Measurements from ENCODE around the gene FOXN3. TPM values are rescaled to one million over a fixed set of nuclear protein-coding genes. Genes with fewer than 3 reads are reported as not detected.

Gene FOXN3
- total and polyA plus RNA-seq, 10 of the 15 experiments (the other 5 are each of a cell fraction or from before 2014, with no cell fraction given): 4.5 to 68.9 (median 29.7) TPM

DNA sequence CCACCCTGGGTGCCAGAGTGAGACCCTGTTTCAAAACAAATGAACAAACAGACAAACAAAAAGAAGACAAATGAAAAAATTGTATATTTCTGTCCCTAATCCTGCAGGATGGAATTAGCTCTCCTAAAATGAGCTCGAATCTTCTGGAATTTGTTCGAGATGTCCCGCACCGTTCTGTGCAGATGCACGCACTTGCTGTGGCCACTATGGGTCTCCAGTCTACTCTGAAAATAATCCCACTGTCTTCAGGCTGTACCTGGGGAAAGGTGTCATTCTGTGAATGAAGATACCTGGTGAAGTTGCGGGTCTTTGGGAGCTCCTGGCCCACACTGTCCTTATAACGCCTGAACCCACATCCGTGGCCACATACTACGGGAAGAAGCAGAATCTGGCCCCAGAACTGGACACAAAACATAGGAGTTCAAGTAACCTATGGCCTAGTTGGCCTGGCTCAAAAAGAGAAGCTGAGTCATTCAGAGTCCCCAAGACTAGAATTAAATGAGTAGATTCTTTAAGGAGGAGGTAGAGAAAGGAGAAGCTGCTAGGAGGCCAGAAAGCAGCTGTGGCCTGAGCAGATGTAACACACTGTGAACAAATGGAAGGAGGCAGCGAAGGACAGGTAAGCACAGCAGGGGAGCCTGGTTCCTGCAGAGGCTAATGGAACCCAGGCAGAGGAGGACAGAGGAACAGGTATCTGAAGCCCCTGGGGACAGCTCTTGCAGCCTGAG, 108.6 kb downstream of the FOXN3 start (continued):
- TF ChIP-seq MEF2B (IDR thresholded peaks at IDR 0.05; ENCODE audit: partially characterized antibody, poor library complexity, severe bottlenecking): no peak
- 0 out of 2 replicates have a peak, but pooled peaks have one; percentile 54 for TF ChIP-seq PML (IDR thresholded peaks at IDR 0.05; ENCODE audit: low read length)
- no peak for TF ChIP-seq ZSCAN29 (IDR thresholded peaks at IDR 0.05)
- TF ChIP-seq, protein P1, sequence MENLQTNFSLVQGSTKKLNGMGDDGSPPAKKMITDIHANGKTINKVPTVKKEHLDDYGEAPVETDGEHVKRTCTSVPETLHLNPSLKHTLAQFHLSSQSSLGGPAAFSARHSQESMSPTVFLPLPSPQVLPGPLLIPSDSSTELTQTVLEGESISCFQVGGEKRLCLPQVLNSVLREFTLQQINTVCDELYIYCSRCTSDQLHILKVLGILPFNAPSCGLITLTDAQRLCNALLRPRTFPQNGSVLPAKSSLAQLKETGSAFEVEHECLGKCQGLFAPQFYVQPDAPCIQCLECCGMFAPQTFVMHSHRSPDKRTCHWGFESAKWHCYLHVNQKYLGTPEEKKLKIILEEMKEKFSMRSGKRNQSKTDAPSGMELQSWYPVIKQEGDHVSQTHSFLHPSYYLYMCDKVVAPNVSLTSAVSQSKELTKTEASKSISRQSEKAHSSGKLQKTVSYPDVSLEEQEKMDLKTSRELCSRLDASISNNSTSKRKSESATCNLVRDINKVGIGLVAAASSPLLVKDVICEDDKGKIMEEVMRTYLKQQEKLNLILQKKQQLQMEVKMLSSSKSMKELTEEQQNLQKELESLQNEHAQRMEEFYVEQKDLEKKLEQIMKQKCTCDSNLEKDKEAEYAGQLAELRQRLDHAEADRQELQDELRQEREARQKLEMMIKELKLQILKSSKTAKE (IDR thresholded peaks at IDR 0.05; ENCODE audit: low read depth, poor library complexity, severe bottlenecking): no peak
- no peak for TF ChIP-seq TBL1XR1 (IDR thresholded peaks at IDR 0.05; ENCODE audit: low read depth, low read length)
- TF ChIP-seq, protein P2, sequence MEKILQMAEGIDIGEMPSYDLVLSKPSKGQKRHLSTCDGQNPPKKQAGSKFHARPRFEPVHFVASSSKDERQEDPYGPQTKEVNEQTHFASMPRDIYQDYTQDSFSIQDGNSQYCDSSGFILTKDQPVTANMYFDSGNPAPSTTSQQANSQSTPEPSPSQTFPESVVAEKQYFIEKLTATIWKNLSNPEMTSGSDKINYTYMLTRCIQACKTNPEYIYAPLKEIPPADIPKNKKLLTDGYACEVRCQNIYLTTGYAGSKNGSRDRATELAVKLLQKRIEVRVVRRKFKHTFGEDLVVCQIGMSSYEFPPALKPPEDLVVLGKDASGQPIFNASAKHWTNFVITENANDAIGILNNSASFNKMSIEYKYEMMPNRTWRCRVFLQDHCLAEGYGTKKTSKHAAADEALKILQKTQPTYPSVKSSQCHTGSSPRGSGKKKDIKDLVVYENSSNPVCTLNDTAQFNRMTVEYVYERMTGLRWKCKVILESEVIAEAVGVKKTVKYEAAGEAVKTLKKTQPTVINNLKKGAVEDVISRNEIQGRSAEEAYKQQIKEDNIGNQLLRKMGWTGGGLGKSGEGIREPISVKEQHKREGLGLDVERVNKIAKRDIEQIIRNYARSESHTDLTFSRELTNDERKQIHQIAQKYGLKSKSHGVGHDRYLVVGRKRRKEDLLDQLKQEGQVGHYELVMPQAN (conservative IDR thresholded peaks at IDR 0.05): no peak
- peak; percentile 29; the same call in 1 of the 2 replicates for TF ChIP-seq MTA3 (IDR thresholded peaks at IDR 0.05; ENCODE audit: borderline replicate concordance, low read length)
- TF ChIP-seq ASH2L (IDR thresholded peaks at IDR 0.05; ENCODE audit: borderline replicate concordance, low read depth): no peak
- no peak for TF ChIP-seq EED (IDR thresholded peaks at IDR 0.05; ENCODE audit: low read depth)
- TF ChIP-seq STAT3 (IDR thresholded peaks at IDR 0.05; ENCODE audit: low read depth, low read length): no peak
- no peak for TF ChIP-seq BHLHE40 (IDR thresholded peaks at IDR 0.05; ENCODE audit: borderline replicate concordance in 1 of 2, low read depth in 2 of 2, low read length in 1 of 2)
- no peak for TF ChIP-seq ETV6 (conservative IDR thresholded peaks at IDR 0.05 in 1 of 2, IDR thresholded peaks at IDR 0.05 in 1 of 2; ENCODE audit: borderline replicate concordance in 1 of 2, low read depth in 1 of 2)
- TF ChIP-seq PAX5 (IDR thresholded peaks at IDR 0.05; ENCODE audit: borderline replicate concordance, low read depth, low read length): no peak
- TF ChIP-seq TAF1 (IDR thresholded peaks at IDR 0.05; ENCODE audit: borderline replicate concordance, low read depth, low read length): no peak
- no peak for TF ChIP-seq NFXL1 (IDR thresholded peaks at IDR 0.05; ENCODE audit: borderline replicate concordance)
- TF ChIP-seq, protein P3, sequence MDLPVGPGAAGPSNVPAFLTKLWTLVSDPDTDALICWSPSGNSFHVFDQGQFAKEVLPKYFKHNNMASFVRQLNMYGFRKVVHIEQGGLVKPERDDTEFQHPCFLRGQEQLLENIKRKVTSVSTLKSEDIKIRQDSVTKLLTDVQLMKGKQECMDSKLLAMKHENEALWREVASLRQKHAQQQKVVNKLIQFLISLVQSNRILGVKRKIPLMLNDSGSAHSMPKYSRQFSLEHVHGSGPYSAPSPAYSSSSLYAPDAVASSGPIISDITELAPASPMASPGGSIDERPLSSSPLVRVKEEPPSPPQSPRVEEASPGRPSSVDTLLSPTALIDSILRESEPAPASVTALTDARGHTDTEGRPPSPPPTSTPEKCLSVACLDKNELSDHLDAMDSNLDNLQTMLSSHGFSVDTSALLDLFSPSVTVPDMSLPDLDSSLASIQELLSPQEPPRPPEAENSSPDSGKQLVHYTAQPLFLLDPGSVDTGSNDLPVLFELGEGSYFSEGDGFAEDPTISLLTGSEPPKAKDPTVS (IDR thresholded peaks at IDR 0.05; ENCODE audit: low read depth, low read length): no peak
- TF ChIP-seq NFYA (IDR thresholded peaks at IDR 0.05; ENCODE audit: borderline replicate concordance, low read depth, low read length): no peak
- TF ChIP-seq, protein P4, sequence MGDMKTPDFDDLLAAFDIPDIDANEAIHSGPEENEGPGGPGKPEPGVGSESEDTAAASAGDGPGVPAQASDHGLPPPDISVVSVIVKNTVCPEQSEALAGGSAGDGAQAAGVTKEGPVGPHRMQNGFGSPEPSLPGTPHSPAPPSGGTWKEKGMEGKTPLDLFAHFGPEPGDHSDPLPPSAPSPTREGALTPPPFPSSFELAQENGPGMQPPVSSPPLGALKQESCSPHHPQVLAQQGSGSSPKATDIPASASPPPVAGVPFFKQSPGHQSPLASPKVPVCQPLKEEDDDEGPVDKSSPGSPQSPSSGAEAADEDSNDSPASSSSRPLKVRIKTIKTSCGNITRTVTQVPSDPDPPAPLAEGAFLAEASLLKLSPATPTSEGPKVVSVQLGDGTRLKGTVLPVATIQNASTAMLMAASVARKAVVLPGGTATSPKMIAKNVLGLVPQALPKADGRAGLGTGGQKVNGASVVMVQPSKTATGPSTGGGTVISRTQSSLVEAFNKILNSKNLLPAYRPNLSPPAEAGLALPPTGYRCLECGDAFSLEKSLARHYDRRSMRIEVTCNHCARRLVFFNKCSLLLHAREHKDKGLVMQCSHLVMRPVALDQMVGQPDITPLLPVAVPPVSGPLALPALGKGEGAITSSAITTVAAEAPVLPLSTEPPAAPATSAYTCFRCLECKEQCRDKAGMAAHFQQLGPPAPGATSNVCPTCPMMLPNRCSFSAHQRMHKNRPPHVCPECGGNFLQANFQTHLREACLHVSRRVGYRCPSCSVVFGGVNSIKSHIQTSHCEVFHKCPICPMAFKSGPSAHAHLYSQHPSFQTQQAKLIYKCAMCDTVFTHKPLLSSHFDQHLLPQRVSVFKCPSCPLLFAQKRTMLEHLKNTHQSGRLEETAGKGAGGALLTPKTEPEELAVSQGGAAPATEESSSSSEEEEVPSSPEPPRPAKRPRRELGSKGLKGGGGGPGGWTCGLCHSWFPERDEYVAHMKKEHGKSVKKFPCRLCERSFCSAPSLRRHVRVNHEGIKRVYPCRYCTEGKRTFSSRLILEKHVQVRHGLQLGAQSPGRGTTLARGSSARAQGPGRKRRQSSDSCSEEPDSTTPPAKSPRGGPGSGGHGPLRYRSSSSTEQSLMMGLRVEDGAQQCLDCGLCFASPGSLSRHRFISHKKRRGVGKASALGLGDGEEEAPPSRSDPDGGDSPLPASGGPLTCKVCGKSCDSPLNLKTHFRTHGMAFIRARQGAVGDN (IDR thresholded peaks at IDR 0.05): no peak
- no peak for TF ChIP-seq KAT2A (conservative IDR thresholded peaks at IDR 0.05; ENCODE audit: control insufficient read depth, low read depth, low read length)
